ENCODE results near the gene UTP14A.

Gene UTP14A

DNA sequence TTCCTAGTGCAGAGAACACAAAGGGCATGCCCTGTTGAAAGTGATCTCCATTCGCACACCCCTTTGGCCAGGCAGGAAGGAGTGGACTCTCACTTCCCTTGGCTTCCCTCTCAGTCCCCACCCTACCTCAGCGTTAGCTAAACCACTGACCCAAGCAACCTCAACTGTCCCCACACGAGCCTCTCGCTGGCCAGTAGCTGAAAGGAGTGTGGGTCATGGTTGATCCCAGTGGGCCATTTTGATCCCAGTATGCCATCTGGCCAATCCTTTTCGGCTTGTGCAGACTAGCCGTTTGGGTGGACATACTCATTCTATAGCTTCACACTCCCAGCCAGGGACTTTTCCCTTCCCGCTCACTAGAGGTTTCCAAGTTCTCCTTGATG is 52.1 kb downstream of the UTP14A start:
- Histone ChIP-seq H3K27me3 (ENCODE audit: low read depth, low read length) (no peaks in the 10 kb centered on the region), H2AFZ (ENCODE audit: low read depth, low read length) (no peak overlapping the region), H3K4me3 (ENCODE audit: low read length) (peak overlapping the region; percentile 93), H3K79me2 (ENCODE audit: low read length) (no peaks in the 10 kb centered on the region), H3K4me2 (ENCODE audit: low read length) (peak overlapping the region; percentile 81), H3K27ac (ENCODE audit: low read length) (no peak overlapping the region), H3K36me3 (replicated peaks; ENCODE audit: low read depth, low read length) (no peaks in the 10 kb centered on the region), H4K20me1 (ENCODE audit: insufficient read depth, low read length) (no peaks in the 10 kb centered on the region), H3K9me3 (ENCODE audit: insufficient read depth, low read length) (no peaks in the 10 kb centered on the region), H3K4me1 (ENCODE audit: low read length) (peaks cover 16% of the 10 kb centered on the region), H3K9ac (ENCODE audit: low read length) (peak overlapping the region; percentile 93)
- TF ChIP-seq, protein P1, sequence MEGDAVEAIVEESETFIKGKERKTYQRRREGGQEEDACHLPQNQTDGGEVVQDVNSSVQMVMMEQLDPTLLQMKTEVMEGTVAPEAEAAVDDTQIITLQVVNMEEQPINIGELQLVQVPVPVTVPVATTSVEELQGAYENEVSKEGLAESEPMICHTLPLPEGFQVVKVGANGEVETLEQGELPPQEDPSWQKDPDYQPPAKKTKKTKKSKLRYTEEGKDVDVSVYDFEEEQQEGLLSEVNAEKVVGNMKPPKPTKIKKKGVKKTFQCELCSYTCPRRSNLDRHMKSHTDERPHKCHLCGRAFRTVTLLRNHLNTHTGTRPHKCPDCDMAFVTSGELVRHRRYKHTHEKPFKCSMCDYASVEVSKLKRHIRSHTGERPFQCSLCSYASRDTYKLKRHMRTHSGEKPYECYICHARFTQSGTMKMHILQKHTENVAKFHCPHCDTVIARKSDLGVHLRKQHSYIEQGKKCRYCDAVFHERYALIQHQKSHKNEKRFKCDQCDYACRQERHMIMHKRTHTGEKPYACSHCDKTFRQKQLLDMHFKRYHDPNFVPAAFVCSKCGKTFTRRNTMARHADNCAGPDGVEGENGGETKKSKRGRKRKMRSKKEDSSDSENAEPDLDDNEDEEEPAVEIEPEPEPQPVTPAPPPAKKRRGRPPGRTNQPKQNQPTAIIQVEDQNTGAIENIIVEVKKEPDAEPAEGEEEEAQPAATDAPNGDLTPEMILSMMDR (IDR thresholded peaks at IDR 0.05; ENCODE audit: low read depth, low read length) = no peak
- no peak for TF ChIP-seq EZH2phosphoT487 (IDR thresholded peaks at IDR 0.05; ENCODE audit: low read depth)

DNA sequence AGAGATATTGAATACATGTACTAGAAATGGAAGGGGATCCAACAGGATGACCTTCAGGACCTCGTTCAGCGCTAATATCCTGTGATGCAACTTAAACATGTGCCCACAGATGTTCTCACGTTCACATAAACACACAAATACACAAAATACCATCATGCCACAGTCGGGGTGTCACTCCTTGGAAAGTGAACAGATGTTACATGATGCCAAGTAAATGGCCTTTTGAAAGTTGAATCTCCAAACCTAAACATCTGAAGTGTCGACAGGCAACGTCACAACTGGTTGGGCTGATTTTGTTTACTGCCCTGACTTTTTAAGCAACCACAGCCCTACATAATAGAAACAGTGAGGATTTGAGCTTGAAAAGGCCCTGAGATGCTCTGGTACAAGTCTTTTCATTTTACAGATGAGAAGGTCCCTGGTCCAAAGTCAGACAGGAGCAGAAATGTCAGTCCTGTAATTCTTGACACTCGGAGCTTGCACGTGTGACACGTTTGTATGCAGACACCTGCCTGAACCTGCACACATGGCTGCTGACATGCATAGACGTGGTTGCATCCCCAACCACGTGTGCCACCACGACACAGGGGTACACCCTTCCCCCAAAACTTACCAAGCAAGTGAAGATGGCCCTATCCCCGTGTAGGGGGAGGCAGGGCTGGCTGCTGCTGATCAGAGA is 53.0 kb downstream of the UTP14A start:
- H3K9ac ChIP-seq (ENCODE audit: low read length) = no peak overlapping the region
- no peaks in the 10 kb centered on the region for H3K9me3 ChIP-seq (ENCODE audit: insufficient read depth, low read length)
- no peaks in the 10 kb centered on the region for H3K36me3 ChIP-seq (replicated peaks; ENCODE audit: low read depth, low read length)
- TF ChIP-seq, protein P1 (IDR thresholded peaks at IDR 0.05; ENCODE audit: low read depth, low read length) = no peak
- TF ChIP-seq EZH2phosphoT487 (IDR thresholded peaks at IDR 0.05; ENCODE audit: low read depth) = no peak
- no peak overlapping the region for H3K4me3 ChIP-seq (ENCODE audit: low read length)
- H2AFZ ChIP-seq (ENCODE audit: low read depth, low read length) = no peak overlapping the region
- H3K27ac ChIP-seq (ENCODE audit: low read length) = no peak overlapping the region
- H3K27me3 ChIP-seq (ENCODE audit: low read depth, low read length) = no peaks in the 10 kb centered on the region
- peaks cover 16% of the 10 kb centered on the region for H3K4me1 ChIP-seq (ENCODE audit: low read length)
- H4K20me1 ChIP-seq (ENCODE audit: insufficient read depth, low read length) = no peaks in the 10 kb centered on the region
- no peaks in the 10 kb centered on the region for H3K79me2 ChIP-seq (ENCODE audit: low read length)
- peak overlapping the region; percentile 81; the same call in 1 of the 2 replicates for H3K4me2 ChIP-seq (ENCODE audit: low read length)

DNA sequence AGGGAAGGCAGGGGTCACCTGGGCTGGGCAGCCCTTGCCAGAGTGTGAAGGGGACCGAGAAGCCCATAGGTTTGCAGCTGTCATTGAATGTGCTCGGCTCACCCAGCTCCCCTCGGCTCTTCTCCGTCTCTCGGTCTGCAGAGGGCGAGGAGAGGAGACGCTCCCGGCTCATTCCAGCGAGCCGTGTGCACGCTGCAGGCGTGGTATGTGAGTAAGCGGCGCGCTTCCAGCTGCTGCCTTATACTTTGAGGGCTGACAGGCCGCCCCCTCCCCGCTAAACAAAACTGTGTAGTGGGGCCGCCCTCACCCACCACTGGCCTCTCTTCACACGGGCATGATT is 53.5 kb downstream of the UTP14A start:
- H3K9me3 ChIP-seq (ENCODE audit: insufficient read depth, low read length) = no peaks in the 10 kb centered on the region
- H3K4me3 ChIP-seq (ENCODE audit: low read length) = no peak overlapping the region
- TF ChIP-seq, protein P1 (IDR thresholded peaks at IDR 0.05; ENCODE audit: low read depth, low read length) = no peak
- no peak for TF ChIP-seq EZH2phosphoT487 (IDR thresholded peaks at IDR 0.05; ENCODE audit: low read depth)
- H3K36me3 ChIP-seq (replicated peaks; ENCODE audit: low read depth, low read length) = no peaks in the 10 kb centered on the region
- no peaks in the 10 kb centered on the region for H4K20me1 ChIP-seq (ENCODE audit: insufficient read depth, low read length)
- H3K4me2 ChIP-seq (ENCODE audit: low read length) = no peak overlapping the region
- H3K4me1 ChIP-seq (ENCODE audit: low read length) = peaks cover 16% of the 10 kb centered on the region
- no peak overlapping the region for H3K9ac ChIP-seq (ENCODE audit: low read length)
- no peak overlapping the region for H2AFZ ChIP-seq (ENCODE audit: low read depth, low read length)
- H3K27ac ChIP-seq (ENCODE audit: low read length) = no peak overlapping the region
- no peaks in the 10 kb centered on the region for H3K79me2 ChIP-seq (ENCODE audit: low read length)
- no peaks in the 10 kb centered on the region for H3K27me3 ChIP-seq (ENCODE audit: low read depth, low read length)

DNA sequence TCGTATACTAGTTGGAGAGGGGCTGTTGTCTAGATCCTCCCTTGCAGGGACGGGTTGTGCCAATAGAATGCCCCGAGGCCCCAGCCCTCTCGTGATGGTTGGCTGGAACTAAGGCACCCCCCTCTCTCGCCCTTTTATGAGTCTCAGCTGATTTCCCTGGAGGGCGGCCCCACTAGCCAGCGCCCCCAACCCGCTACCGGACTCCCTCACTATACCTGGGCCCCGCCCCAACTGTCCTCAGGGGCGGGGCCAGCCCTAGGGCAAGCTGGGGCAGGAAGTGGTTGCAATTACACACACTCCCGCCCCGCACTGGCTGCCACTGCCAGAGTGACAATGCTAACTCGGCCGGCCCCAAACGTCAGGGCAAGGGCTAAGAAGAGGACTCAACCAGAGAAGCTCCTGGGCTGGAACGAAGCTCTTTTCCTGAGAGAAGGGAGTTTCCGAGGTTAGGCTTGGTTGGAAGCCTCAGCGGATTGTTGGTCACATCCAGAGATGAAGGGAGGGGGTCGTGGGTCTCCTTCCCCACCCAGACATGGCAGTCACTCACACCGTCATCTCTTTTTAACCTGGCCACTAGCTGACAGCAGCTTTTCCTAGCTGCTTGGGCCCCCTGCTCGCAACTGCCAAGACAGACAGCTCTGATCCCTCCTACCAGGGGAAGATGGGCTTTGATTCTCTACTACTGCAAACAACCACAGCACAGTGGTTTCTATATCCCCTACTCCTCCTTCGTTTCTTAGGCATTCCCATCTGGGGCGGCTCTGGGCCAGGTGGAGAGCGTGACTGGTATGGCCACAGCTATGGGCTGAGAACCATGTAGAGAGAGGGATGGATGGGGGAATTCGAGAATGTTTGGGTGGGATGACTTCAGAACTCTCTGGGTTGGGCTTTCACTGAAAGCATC is 55.5 kb downstream of the UTP14A start:
- Histone ChIP-seq H3K27me3 (ENCODE audit: low read depth, low read length) (no peaks in the 10 kb centered on the region), H2AFZ (ENCODE audit: low read depth, low read length) (peak overlapping the region; percentile 88; the same call in 1 of the 2 replicates), H4K20me1 (ENCODE audit: insufficient read depth, low read length) (no peaks in the 10 kb centered on the region), H3K4me3 (ENCODE audit: low read length) (peak overlapping the region; percentile 82), H3K4me2 (ENCODE audit: low read length) (peak overlapping the region; percentile 94), H3K36me3 (replicated peaks; ENCODE audit: low read depth, low read length) (no peaks in the 10 kb centered on the region), H3K4me1 (ENCODE audit: low read length) (peaks cover 16% of the 10 kb centered on the region), H3K9me3 (ENCODE audit: insufficient read depth, low read length) (no peaks in the 10 kb centered on the region), H3K79me2 (ENCODE audit: low read length) (no peaks in the 10 kb centered on the region), H3K9ac (ENCODE audit: low read length) (peak overlapping the region; percentile 77), H3K27ac (ENCODE audit: low read length) (peak overlapping the region; percentile 16; the same call in 1 of the 2 replicates)
- TF ChIP-seq, protein P1 (IDR thresholded peaks at IDR 0.05; ENCODE audit: low read depth, low read length) = no peak; the same call in 1 of the 2 replicates
- no peak for TF ChIP-seq EZH2phosphoT487 (IDR thresholded peaks at IDR 0.05; ENCODE audit: low read depth)
